Psoas muscle (tissue), 8 donors: ENCODE data around the gene RAPGEF4. TPM values are rescaled to one million over a fixed set of nuclear protein-coding genes. Genes with fewer than 3 reads are reported as not detected.

Experiments
- ATAC-seq, 4 donors: fragments of 200-7000 bp; cut with Tn5 transposase; one replicate each; pipeline ENCODE4 v1.9.1; 2020; ENCODE audit warnings: moderate library complexity in 3 of 4, mild to moderate bottlenecking in 2 of 4
- DNase-seq, 2 donors: peaks; one replicate each; pipeline ENCODE4 v3.0.0-alpha.2; 2020
- H3K27ac ChIP-seq: fragments of 200-600 bp; one replicate; pipeline ENCODE4 v1.8.0; 2022
- H3K27me3 ChIP-seq, 3 donors: fragments of 200-600 bp in 1 of 3; one replicate each; pipeline versions ENCODE4 v1.6.1 to v1.8.0; 2013 to 2022; ENCODE audit warnings: low read length in 2 of 3, mild to moderate bottlenecking in 2 of 3, moderate library complexity in 1 of 3; ENCODE audit not compliant: insufficient read depth in 3 of 3
- H3K36me3 ChIP-seq, 2 donors: fragments of 200-600 bp in 1 of 2; one replicate each; pipeline versions ENCODE4 v1.6.1 to v1.8.0; 2013 to 2022; ENCODE audit warnings: low read depth in 1 of 2, mild to moderate bottlenecking in 1 of 2, moderate library complexity in 1 of 2; ENCODE audit not compliant: insufficient read depth in 1 of 2
- H3K4me1 ChIP-seq: fragments of 200-600 bp; one replicate; pipeline ENCODE4 v1.8.0; 2022
- H3K4me3 ChIP-seq: fragments of 200-600 bp; one replicate; pipeline ENCODE4 v1.8.0; 2022; ENCODE audit warnings: mild to moderate bottlenecking
- H3K9me3 ChIP-seq: fragments of 200-600 bp; one replicate; pipeline ENCODE4 v1.8.0; 2022
- CTCF ChIP-seq: fragments of 200-600 bp; IDR thresholded peaks from one replicate; pipeline ENCODE4 v1.8.0; 2022; ENCODE audit warnings: antibody characterized with exemption
- WGBS, 3 donors: extraction: QIAGEN DNeasy Blood & Tissue Kit; methylation state at CpG; one replicate each; pipeline versions ENCODE4 v1.1.6 to v1.1.7; 2013; 5-methylcytosine and 5-hydroxymethylcytosine counted together
- intact Hi-C, 2 donors: fragments of 100-400 bp; cut with DNase I; formaldehyde crosslinking; loops; one replicate each; pipeline versions ENCODE4 v1.11.0 to v1.14.2; 2022
- polyA plus RNA-seq, 3 donors: library from polyadenylated mRNA; stranded (reverse); fragments of 200-250 nt; gene quantifications; one replicate each; pipeline ENCODE4 v1.2.3, GENCODE V29; 2013
- total RNA-seq, 4 donors: library from RNA; stranded (reverse); fragmentation: NEBNext Ultra II Directional in 2 of 4; extraction: Animal tissue kit (Norgen Biotek cat#: 25700) in 2 of 4; gene quantifications; one replicate each; pipeline versions ENCODE4 v1.2.1 to v1.2.4, GENCODE V29; 2021 to 2023
- donor health status: healthy with polysubstance abuse.
- donor health status: DM: no; HTN: no; CAD: no; lungs with moderate emphysema.
- donor health status: Bipolar disorder and iron deficiency.
- donor health status: healthy.
- donor health status: DM: yes; HTN: yes; CAD: no.
- donor health status: DM: no; HTN: no; CAD: no.
- donor health status: DM: no; HTN: no; CAD: no.
- donor health status: DM: yes; HTN: yes; CAD: no.

RAPGEF4 gene
- total and polyA plus RNA-seq, 7 donors: 0.61 to 2.0 (median 0.92) TPM

- DNase-seq: no peak
- 34 to 61% (median 58%) methylated on average over 6 of the region's 6 CpGs for WGBS, 3 donors
- H3K4me3 ChIP-seq: no peak overlapping the region
- no peaks in the 10 kb centered on the region for H3K4me1 ChIP-seq
- no peaks in the 10 kb centered on the region for H3K9me3 ChIP-seq
- TF ChIP-seq CTCF: no peak
- no peak overlapping the region for H3K27ac ChIP-seq
- no peak for ATAC-seq
- no peaks in the 10 kb centered on the region for H3K36me3 ChIP-seq
- H3K27me3 ChIP-seq: no peaks in the 10 kb centered on the region
- intact Hi-C loops: no loop called here
Measured at GRCh38 chr2:172843902-172844715, 108.5 kb downstream of the RAPGEF4 start.

GRCh38 chr2:172845028-172845630 lies 109.5 kb downstream of the RAPGEF4 start:
- intact Hi-C loops: no loop called here
- Histone ChIP-seq H3K27ac (no peak overlapping the region), H3K4me1 (no peaks in the 10 kb centered on the region), H3K36me3 (no peaks in the 10 kb centered on the region), H3K27me3 (no peaks in the 10 kb centered on the region), H3K9me3 (no peaks in the 10 kb centered on the region), H3K4me3 (no peak overlapping the region)
- no peak for TF ChIP-seq CTCF
- WGBS, 3 donors: 23 to 56% (median 51%) methylated on average over 2 of the region's 2 CpGs
- ATAC-seq (peak in 2 of 4 donors; percentile 20 to 51), DNase-seq (no peak)

GRCh38 chr2:172846551-172846950 lies 110.9 kb downstream of the RAPGEF4 start:
- WGBS, 3 donors: 75 to 84% (median 80%) methylated on average over 5 of the region's 5 CpGs
- Histone ChIP-seq H3K27ac (no peak overlapping the region), H3K36me3 (no peaks in the 10 kb centered on the region), H3K4me1 (no peaks in the 10 kb centered on the region), H3K27me3 (no peaks in the 10 kb centered on the region), H3K9me3 (no peaks in the 10 kb centered on the region), H3K4me3 (no peak overlapping the region)
- no peak for TF ChIP-seq CTCF
- DNase-seq: no peak
- intact Hi-C loops: no loop called here
- no peak for ATAC-seq

GRCh38 chr2:172847188-172847587 lies 111.5 kb downstream of the RAPGEF4 start:
- Histone ChIP-seq H3K36me3 (no peaks in the 10 kb centered on the region), H3K27ac (no peak overlapping the region), H3K9me3 (no peaks in the 10 kb centered on the region), H3K27me3 (no peaks in the 10 kb centered on the region), H3K4me1 (no peaks in the 10 kb centered on the region), H3K4me3 (no peak overlapping the region)
- ATAC-seq: no peak
- no peak for TF ChIP-seq CTCF
- WGBS, 3 donors: 72 to 93% (median 89%) methylated on average over 5 of the region's 5 CpGs
- intact Hi-C loops: no loop called here
- no peak for DNase-seq
